Hematopoietic multipotent progenitor cell treated with erythropoietin and hydrocortisone succinate and interleukin-3 and kit ligand, for 8 days (in vitro differentiated cells): ENCODE measurements around the gene SGK1.

Experiments
- DNase-seq: peaks from one replicate; pipeline ENCODE4 v3.0.0-alpha.2; 2015

SGK1 gene

GRCh38 chr6:134166511-134167261, 151.2 kb downstream of the SGK1 start:
- no peak for DNase-seq

GRCh38 chr6:134165561-134166201, 152.2 kb downstream of the SGK1 start:
- no peak for DNase-seq

- DNase-seq: no peak
Observed at GRCh38 chr6:134164300-134164699, 153.6 kb downstream of the SGK1 start.

- DNase-seq: no peak
Observed at GRCh38 chr6:134162932-134163331, 155.0 kb downstream of the SGK1 start.

GRCh38 chr6:134161041-134161440, 156.9 kb downstream of the SGK1 start:
- no peak for DNase-seq

GRCh38 chr6:134152767-134153485, 165.0 kb downstream of the SGK1 start:
- no peak for DNase-seq

- DNase-seq: no peak
Observed at GRCh38 chr6:134148566-134148965, 169.3 kb downstream of the SGK1 start.

GRCh38 chr6:134147034-134147533, 170.8 kb downstream of the SGK1 start:
- DNase-seq: peak; percentile 22

GRCh38 chr6:134146268-134147033, 171.5 kb downstream of the SGK1 start:
- no peak for DNase-seq

GRCh38 chr6:134145786-134146185, 172.1 kb downstream of the SGK1 start:
- DNase-seq: no peak

- DNase-seq: no peak
Observed at GRCh38 chr6:134138226-134138975, 179.5 kb downstream of the SGK1 start.

GRCh38 chr6:134134654-134135053, 183.3 kb downstream of the SGK1 start:
- no peak for DNase-seq

- DNase-seq: no peak
Observed at GRCh38 chr6:134132494-134133141, 185.3 kb downstream of the SGK1 start.

- no peak for DNase-seq
Observed at GRCh38 chr6:134131530-134132139, 186.3 kb downstream of the SGK1 start.

GRCh38 chr6:134128146-134128545, 189.8 kb downstream of the SGK1 start:
- DNase-seq: no peak

GRCh38 chr6:134123666-134124208, 194.2 kb downstream of the SGK1 start:
- peak; percentile 73 for DNase-seq

- no peak for DNase-seq
Observed at GRCh38 chr6:134122775-134123174, 195.1 kb downstream of the SGK1 start.

- DNase-seq: no peak
Observed at GRCh38 chr6:134119486-134119885, 198.4 kb downstream of the SGK1 start.
